HG03097 (cell line): ENCODE measurements around the gene PAX5.
"Not testable (repeated sequence)": the region's sequence is repeated elsewhere in the genome, so short reads cannot be mapped to it uniquely, and the experiment has no call there.

Experiments
- ATAC-seq: cut with Tn5 transposase; IDR thresholded peaks from one replicate; pipeline ENCODE4 v1.9.1; 2021; ENCODE audit not compliant: unreplicated experiment, low FRiP score

The PAX5 gene

GRCh38 chr9:36888551-36888950 lies 145.5 kb downstream of the PAX5 start:
- no peak for ATAC-seq

- ATAC-seq, result no peak
These were observed 149.3 kb downstream of the PAX5 start for GRCh38 chr9:36884721-36885120.

GRCh38 chr9:36882594-36882993 lies 151.5 kb downstream of the PAX5 start:
- ATAC-seq, result no peak

GRCh38 chr9:36881743-36882441 lies 152.2 kb downstream of the PAX5 start:
- ATAC-seq, result no peak

DNA sequence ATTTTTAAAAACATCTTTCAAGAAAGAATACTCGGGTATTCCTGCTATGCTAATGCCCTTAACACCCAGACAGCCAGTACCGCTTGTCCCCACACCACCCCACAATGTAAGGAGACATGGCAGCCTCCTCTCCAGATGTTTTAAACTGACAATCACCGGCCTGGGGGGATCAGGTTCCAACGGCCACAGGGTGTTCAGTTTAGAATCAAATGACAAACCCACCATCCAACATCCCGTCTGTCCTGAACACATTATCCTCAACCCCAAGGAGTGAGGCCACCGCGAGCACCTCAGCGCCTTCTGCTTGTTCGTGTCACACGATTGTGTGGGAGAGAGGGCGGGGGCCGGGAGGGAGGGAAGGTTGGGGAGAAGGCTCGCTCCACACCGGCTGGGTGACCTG lies 152.8 kb downstream of the PAX5 start:
- ATAC-seq, result no peak

GRCh38 chr9:36880075-36880474 lies 154.0 kb downstream of the PAX5 start:
- no peak for ATAC-seq

DNA sequence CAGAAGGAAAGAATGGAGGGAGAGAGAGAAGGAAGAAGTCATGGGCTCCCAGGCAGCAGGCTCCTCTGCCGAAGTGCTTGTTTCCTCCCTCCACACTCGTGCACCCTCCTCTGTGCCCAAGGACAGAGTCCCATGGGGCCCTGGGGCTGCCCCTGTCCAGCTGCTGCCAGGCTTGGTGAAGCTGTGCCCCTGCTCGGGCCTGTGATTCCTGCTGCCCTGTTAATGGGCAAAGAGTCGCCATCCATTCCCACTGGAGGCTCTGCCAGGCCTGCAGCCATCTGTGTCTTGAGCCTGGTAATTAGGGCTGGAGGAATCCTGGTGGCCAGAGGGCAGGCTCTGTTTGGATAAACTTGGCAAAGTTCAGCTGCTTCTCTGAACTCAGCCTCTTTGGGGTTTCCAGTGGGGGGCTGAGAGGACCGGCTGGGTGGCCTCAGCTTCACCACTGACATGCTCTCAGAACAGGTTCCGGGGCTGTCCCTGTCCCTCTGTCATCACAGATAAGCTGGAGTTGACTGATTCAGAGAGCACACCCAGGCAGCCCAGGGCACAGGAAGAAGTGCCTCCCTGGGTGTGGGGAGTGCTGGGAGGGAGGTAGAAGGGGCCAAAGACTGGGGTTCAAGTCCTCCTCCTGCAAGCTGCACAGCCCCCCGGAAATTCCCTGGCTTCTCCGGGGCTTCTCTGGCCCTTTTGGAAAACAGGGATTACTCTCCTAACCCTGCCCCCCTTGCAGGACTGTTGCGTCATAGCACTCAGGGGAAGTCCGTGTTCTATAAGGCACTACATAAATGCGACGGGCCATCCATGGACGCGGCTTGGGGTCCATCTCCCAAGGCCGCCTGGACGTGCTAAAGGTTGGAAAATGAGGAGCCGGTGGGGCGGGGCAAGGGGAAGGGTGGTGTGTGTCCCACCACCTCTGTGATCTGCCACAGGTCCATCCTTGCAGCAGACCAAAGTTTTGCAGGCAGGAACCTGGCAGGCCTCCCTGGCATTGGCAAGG lies 154.8 kb downstream of the PAX5 start:
- ATAC-seq, result no peak

DNA sequence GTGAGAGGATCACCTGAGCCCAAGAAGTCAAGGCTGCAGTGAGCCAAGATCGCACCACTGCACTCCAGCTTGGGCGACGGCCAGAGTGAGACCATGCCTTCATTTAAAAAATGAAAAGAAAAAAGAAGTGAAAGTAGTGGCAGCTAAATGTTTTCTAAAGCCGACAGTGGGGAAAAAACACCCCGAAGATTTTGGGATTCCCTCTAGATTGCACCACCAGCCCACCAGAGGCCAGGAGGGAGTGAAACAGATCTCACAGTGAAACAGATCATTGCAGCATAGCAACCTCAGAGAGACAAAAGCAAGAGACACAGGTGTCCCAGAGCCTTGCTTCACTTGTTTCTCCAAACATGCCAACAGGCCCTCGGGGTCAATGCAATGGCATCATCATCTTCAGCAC lies 156.8 kb downstream of the PAX5 start:
- no peak for ATAC-seq

DNA sequence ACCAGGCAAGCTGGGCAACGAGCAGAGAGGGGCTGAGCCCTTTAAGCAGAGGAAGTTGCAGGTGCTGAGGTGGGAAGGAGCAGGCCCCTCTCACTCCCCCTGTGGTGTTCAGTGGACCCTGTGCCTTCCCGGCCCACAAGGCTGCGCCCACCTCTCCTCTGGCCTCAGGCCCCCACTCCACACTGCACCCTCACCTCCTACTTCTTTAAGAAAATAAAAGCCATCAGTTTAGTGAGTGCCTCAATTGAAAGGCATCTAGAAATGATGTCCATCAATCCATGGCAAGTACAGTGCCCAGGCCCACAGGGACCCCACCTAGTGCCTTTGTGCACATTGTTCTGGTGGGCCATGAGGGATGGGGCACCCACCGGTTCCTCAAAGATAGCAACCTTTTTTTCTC lies 158.0 kb downstream of the PAX5 start:
- no peak for ATAC-seq

DNA sequence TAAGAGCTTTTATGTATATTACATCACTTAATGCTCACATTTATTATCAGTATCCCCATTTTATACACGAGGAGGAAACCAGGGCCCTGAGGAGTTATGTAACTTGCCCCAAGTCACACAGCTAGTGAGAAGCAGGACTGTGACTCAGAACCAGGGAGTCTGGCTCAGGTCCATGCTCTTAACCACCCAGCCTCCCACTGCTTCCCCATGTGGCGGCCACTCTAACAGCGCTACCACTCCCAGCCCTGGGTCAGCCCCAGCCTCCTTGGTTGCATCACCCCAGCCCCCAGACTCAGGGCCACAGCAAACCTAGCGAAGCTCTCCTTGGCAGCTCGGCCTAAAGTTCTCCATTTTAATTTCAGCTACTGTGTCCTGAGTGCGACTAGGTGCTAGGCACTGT lies 159.1 kb downstream of the PAX5 start:
- no peak for ATAC-seq

GRCh38 chr9:36874261-36874660 lies 159.8 kb downstream of the PAX5 start:
- ATAC-seq, result no peak

- no peak for ATAC-seq
These were observed 160.7 kb downstream of the PAX5 start for GRCh38 chr9:36873247-36873875.

- no peak for ATAC-seq
These were observed 161.4 kb downstream of the PAX5 start for GRCh38 chr9:36872641-36873040.

GRCh38 chr9:36871606-36872005 lies 162.5 kb downstream of the PAX5 start:
- no peak for ATAC-seq

GRCh38 chr9:36870960-36871359 lies 163.1 kb downstream of the PAX5 start:
- ATAC-seq, result no peak

DNA sequence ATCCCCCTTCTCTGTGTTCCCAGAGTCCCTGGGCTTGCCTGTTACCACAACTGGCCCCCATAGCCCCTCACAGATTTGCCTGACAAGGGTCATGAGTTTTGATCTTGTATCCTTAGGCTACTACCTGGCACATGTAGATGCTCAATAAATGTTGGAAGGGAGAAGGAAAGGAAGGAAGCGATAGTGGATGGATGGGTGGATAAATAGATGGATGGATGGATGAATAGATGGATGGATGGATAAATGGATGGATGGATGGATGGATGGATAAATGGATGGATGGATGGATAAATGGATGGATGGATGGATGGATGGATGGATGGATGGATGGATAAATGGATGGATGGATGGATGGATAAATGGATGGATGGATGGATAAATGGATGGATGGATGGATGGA lies 164.5 kb downstream of the PAX5 start:
- not testable (repeated sequence) for ATAC-seq

GRCh38 chr9:36868586-36869282 lies 165.3 kb downstream of the PAX5 start:
- ATAC-seq, result no peak

GRCh38 chr9:36867672-36868471 lies 166.2 kb downstream of the PAX5 start:
- no peak for ATAC-seq

GRCh38 chr9:36867241-36867640 lies 166.8 kb downstream of the PAX5 start:
- no peak for ATAC-seq

DNA sequence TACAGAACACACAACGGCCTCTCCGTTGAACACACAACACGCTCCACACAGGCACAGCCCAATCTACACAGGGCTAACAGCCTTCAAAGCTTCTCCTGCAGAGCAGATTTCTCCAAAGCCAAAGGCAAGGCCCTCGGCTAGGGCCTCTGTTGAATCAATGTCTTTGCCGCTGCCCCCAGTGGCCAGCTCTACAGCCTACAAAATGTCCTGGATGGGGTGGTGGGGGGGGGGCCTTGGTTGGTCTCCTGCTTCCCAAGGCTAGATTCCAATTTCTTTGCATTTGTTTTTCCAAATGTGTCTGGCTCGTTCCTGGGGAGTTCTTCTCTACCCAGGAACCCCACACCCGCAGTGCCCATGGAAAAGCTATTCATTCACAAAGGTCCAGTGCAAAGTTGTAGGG lies 167.2 kb downstream of the PAX5 start:
- ATAC-seq, result no peak
